ENCODE measurements around the gene GTSF1L.

Gene GTSF1L

GRCh38 chr20:43716757-43717615, 9.8 kb downstream of the GTSF1L start:
- no peak for DNase-seq (ENCODE audit: low read depth in 2 of 2)

DNA sequence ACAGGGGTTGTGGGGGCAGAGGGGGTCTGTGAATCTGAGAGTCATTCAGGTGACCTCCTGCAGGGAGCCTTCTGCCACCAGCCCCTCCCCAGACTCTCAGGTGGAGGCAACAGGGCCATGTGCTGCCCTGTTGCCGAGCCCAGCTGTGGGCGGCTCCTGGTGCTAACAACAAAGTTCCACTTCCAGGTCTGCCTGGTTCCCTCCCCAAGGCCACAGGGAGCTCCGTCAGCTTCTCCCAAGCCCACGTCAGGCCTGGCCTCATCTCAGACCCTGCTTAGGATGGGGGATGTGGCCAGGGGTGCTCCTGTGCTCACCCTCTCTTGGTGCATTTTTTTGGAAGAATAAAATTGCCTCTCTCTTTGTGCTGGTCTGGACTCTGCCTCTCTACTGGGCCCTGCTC, 10.7 kb downstream of the GTSF1L start:
- DNase-seq (ENCODE audit: low read depth in 2 of 2): no peak

DNA sequence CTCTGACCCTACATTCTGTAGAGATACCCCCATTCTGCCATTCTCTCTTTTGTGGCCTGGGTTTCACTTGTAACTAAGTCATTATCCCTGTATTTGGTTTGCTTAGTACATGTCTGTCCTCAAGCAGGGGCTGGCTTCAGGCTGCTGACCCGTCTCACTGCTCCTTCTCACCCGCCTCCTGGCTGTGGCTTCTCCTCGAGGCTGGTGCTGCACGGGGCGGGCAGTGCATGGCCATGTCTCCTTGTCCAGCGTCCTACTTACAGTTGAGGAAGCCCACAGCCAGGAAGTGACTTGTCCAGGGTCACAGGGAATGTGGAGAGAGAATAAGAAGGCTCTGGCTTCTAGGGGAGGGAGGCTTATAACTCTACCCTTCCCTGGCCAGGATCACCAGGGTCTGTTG, 11.3 kb downstream of the GTSF1L start:
- no peak for DNase-seq (ENCODE audit: low read depth in 2 of 2)

GRCh38 chr20:43715044-43715443, 11.8 kb downstream of the GTSF1L start:
- DNase-seq (ENCODE audit: low read depth in 2 of 2): no peak

- no peak for DNase-seq (ENCODE audit: low read depth in 2 of 2)
Observed at GRCh38 chr20:43711098-43711654, 15.6 kb downstream of the GTSF1L start.

DNA sequence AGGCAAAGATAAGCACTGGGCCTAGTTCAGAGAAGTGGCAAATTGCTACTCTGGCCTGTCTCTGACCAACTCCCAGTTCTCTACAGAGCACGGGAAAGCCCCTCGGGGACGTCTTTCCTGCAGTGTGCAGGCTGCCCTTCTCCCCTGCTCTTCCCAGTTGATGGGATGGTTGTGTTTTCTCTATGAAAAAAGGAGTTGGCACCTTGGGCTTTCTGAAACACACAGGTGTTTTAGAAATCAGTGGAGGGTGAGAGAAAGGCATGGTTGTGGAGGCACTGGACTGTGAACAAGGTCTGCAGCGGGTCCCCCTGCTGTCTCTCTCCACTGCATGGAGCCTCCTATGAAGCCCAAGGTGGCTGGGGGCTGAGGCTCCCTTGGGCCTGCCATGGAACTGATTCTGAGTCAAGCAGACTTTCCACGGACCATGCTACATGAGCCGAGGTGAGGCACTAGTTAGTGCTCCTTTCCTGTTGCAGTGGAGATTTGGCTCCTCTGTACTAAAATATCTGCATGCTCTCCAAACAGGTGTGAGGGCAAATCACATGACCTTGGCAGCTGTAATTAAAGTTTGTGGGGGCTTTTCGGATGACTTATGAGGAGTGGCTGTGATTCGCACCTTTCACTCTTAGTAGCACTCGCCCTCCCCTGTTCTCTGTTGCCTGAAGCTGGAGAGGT, 16.3 kb downstream of the GTSF1L start:
- DNase-seq (ENCODE audit: low read depth in 2 of 2): no peak

DNA sequence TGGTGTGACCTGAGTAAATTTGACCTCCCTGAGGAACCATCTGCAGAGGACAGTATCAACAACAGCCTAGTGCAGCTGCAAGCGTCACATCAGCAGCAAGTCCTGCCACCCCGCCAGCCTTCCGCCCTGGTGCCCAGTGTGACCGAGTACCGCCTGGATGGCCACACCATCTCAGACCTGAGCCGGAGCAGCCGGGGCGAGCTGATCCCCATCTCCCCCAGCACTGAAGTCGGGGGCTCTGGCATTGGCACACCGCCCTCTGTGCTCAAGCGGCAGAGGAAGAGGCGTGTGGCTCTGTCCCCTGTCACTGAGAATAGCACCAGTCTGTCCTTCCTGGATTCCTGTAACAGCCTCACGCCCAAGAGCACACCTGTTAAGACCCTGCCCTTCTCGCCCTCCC, 24.3 kb downstream of the GTSF1L start:
- DNase-seq (ENCODE audit: low read depth in 2 of 2): no peak

DNA sequence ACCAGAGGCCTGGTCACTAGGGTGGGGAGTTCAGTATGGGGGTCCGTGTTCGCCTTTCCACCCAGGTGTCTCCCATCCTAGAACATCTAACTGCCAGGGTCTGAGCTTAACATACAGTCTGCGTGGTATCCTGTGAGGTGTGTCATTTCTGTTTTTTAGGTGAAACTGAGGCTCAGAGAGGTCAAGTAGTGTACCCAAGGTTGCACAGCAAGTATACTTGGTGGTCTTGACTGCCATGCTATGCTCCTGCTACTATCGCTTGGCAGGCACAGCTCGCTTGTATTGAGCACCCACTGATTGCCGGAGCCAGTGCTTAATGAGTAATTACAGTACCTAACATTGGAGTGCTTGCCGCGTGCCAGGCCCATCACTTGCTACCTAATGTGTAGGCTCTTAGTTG, 26.2 kb downstream of the GTSF1L start:
- DNase-seq (ENCODE audit: low read depth in 2 of 2): no peak

DNA sequence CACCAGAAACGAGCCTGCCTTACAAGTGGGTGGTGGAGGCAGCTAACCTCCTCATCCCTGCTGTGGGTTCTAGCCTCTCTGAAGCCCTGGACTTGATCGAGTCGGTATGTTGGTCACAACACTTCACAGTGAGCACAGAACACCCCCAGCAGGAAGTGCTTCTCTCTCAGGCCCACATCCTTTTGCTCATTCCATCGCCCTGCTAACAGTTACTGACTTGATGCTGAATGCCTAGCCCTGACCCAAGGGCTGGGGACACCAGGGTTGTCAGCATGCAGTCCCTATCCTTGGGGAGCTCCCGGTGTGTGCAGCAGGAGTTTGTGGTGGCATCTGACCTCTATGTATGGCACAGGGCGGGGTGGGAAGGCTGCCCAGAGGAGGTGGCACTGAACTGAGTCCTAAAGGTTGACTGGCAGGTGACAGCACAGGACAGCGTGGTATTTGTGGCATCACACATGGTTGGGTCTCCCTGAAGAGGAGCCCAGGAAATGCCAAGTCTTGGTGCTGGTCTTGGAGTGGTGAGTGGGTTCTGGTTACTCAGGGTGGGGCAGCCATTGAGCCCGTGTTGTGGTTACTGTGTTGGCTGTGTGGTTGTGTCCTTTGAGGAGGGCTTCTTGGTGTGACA, 26.7 kb downstream of the GTSF1L start:
- no peak for DNase-seq (ENCODE audit: low read depth in 2 of 2)

- no peak for DNase-seq (ENCODE audit: low read depth in 2 of 2)
Observed at GRCh38 chr20:43695571-43695970, 31.2 kb downstream of the GTSF1L start.

DNA sequence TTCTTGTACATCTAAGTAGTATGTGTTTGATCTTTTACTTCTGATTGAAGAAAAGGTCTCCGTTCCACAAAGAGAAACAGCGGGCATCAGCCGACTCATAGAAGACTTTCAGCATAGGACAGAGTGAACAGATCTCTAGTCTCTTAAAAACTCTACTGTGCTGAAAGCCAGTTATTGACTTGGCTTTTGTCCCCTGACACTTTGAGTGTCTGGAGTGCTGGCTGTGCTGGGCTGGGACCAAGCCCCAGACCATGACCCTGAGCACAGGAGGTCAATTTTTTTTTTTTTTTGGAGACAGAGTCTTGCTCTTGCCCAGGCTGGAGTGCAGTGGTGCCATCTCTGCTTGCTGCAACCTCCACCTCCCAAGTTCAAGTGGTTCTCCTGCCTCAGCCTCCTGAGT, 32.0 kb downstream of the GTSF1L start:
- DNase-seq (ENCODE audit: low read depth in 2 of 2): no peak

DNA sequence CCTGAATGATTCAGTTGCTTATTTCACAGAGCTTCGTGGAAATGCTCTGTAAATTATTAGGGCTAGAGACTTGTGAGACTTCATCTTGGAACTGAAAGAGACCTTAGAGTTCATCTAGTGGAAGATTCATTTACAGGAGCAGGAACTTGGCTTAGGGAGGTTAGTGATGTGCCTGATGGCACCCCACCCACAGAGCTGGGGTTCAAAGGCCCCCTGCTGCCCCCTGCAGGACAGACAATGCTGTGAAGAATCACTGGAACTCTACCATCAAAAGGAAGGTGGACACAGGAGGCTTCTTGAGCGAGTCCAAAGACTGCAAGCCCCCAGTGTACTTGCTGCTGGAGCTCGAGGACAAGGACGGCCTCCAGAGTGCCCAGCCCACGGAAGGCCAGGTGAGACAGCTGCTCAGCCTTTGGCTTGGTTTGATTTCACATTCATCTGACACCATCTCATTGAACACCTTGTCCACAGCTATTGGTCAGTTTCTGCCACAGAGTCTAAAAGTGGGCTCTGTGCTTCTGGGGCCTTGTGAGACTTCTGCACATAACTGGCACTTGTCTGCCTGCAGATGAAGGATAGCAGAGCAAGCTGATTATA, 34.8 kb downstream of the GTSF1L start:
- peak in 1 of 2 donors; percentile 22 for DNase-seq (ENCODE audit: low read depth in 2 of 2)

DNA sequence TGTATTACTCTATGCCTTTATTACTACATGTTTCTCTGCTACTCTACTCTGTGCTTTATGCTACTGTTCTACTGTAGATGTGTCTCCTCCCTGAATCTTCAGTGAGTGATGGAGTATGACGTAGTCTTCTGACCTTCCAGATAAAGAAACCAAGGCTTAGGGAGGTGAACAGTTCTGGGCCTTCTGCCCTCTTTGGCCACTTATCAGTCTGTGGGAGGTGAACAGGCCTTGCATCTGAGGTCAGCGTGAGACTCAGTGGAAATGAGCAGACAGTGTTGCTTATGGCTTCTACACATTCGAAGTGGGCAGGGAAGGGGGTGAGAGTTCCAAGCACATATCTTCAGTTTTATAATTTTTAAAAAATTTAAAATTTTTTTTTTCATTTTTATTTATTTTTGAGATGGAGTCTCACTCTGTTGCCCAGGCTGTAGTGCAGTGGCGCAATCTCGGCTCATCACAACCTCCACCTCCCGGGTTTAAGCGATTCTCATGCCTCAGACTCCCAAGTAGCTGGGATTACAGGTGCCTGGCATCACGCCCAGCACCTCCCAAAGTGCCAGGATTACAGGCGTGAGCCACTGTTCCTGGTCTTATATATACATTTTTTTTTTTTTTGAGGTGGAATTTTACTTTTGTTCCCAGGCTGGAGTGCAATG, 35.7 kb downstream of the GTSF1L start:
- DNase-seq (ENCODE audit: low read depth in 2 of 2): no peak

GRCh38 chr20:43689165-43689564, 37.6 kb downstream of the GTSF1L start:
- DNase-seq (ENCODE audit: low read depth in 2 of 2): no peak

DNA sequence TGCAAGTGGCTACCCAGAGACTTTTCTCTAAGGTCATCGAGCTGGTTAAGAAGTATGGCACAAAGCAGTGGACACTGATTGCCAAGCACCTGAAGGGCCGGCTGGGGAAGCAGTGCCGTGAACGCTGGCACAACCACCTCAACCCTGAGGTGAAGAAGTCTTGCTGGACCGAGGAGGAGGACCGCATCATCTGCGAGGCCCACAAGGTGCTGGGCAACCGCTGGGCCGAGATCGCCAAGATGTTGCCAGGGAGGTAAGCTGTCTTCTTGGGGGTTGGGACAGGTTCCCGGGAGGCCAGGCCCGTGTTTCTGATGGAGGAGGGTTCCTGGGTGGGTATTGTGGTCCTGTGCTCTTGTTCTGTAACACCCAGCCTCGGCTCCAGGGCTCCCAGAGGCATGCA, 40.0 kb downstream of the GTSF1L start:
- DNase-seq (ENCODE audit: low read depth in 2 of 2): no peak

DNA sequence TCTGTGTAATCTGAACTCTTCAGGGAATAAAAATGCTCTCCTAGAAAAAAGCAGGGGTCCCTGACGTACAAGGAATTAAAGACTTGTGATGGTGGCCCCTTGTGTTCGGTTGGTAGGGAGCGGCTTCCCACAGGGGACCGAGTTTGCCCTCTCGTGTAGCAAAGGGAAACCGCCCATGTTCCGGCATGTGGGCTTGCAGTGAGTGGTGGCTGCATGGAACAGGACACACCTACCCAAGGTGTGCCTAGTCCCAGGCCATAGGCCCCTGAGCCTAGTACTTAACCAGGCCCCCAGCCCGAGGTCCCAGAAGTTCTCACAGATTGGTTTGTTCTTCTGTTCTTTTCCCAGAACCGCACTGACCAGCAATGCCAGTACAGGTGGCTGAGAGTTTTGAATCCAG, 44.4 kb downstream of the GTSF1L start:
- no peak for DNase-seq (ENCODE audit: low read depth in 2 of 2)

- no peak for DNase-seq (ENCODE audit: low read depth in 2 of 2)
Observed at GRCh38 chr20:43681991-43682410, 44.8 kb downstream of the GTSF1L start.

GRCh38 chr20:43681468-43681942, 45.3 kb downstream of the GTSF1L start:
- no peak for DNase-seq (ENCODE audit: low read depth in 2 of 2)

DNA sequence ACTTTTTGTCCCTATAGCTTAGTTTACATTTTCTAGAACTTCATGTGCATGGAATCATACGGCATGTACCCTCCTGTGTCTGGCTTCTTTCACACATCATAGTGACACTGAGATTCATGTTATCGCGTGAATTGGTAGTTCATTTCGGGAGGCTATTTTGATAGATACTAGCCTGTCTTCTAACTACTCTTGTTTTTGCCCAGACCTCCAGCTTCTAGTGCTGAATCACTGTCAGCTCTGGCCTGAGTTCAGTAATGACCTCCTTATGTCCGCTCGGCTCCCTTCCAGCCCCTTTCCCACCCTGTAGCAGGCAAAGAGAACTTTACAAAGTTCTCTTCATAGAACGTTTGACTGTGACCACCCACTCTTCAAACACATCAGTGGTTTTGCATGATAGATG, 45.8 kb downstream of the GTSF1L start:
- no peak for DNase-seq (ENCODE audit: low read depth in 2 of 2)

DNA sequence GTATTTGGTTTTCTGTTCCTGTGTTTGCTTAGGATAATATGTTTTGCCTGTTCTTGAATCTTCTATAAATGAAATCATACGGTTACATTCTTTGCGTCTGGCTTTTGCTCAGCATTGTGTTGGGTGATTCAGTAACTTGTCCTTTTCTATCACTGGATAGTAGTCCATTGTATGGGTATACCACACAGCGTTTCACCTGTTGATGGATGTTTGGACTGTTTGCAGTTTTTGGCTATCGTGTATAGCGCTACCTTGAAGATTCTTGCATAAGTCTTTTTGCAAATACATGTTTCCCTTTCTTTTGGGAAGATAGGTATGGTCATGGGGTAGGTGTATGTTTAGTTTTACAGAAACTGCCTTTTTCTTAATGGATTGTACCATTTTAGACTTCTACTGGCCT, 50.4 kb downstream of the GTSF1L start:
- no peak for DNase-seq (ENCODE audit: low read depth in 2 of 2)
